ENCODE results near the gene PPP2R2C.

PPP2R2C gene

GRCh38 chr4:6401797-6402196 lies 70.6 kb downstream of the PPP2R2C start:
- no peak for DNase-seq (ENCODE audit: low read depth)

DNA sequence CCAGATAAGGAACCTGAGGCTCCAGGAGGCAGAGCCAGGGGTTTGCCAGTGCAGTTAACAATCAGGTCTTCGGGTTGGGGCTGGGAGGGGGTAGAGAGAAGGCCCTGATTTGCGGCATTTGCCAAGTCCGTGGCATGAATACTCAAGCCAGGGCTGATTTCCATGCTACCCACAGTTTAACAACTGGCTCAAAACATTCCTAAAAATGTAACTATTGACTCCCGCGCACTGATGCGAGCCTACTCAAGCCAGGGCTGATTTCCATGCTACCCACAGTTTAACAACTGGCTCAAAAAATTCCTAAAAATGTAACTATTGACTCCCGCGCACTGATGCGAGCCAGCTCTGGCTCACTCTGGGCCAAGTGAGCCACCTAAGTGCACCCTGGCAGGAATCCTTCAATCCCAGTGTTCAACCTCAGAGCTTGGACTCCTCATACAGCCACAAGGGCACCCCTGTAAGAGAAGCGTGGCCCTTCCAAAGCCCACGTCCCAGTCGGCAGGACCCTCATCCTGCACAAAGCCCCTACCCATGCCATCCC lies 75.6 kb downstream of the PPP2R2C start:
- no peak for DNase-seq (ENCODE audit: low read depth)

DNA sequence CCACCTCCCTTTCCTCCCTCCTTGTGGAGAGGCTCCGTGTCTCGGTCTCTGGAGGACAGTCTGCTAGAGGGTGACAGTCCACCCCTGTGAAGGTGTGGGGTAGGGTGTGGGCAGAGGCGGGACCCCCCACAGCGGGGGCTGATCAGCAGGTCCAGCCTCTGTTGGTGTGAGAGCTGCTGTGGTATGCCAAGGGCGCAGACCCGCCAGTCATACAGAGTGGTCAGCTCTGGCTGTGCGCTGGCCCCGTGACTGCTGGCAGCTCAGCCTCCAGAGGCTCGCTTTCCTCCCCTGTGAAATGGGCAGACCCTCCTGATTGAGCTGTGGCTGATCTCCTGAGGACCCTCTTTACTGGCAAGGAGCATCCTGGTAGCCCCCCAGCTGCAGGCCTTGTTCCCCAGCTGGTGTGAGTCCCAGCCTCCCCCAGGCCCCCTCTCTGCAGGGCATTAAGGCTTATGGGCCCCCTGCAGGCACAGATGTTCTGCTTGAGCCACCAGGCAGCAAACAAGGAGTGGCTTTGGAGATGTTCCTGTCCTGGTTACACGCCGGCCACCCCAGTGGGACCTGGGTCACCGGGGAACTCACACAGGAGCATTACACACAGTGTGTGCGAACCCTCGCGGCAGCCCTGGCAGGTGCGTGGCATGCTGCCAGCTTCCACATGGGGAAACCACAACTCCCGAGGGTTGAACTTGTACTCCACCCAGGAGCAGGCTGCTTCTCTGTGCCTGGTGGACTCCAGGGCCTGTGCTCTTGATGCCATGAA lies 76.8 kb downstream of the PPP2R2C start:
- no peak for DNase-seq (ENCODE audit: low read depth)

- no peak for DNase-seq (ENCODE audit: low read depth)
These were observed 77.7 kb downstream of the PPP2R2C start for GRCh38 chr4:6394671-6395081.

- no peak for DNase-seq (ENCODE audit: low read depth)
These were observed 78.6 kb downstream of the PPP2R2C start for GRCh38 chr4:6393544-6394475.

DNA sequence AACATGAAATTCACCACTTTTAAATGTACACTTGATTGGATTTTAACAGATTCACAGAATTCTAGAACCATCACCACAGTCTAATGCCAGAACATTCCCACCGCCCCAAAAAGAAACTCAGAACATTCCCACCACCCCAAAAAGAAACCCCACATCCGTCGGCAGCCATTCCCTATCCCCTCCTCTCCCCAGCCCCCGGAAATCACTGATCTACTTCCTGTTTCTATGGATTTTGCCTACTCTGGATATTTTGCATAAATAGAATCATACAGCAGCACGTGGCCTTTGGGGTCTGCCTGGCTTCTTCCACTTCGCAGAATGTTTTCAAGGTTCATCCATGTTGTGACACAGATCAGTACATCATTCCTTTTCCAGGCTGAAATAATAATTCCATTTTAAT lies 79.3 kb downstream of the PPP2R2C start:
- DNase-seq (ENCODE audit: low read depth): no peak

DNA sequence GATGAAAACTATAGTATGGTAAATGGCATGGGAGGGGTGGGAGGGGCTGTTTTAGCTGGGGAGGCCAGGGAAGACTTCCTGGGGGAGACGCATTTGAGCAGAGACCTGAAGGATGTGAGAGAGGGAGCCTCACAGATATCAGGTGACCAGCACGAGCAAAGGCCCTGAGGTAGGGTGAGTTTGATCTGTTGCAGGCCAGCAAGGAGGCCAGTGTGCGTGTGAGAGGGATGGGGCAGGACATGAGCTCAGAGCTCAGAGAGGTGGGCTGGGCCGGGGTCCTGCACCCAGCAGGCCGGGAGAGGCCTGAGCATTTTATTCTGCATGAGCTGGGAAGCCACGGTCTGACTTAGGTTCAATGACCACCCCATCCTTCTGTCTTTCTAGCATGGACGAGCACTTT lies 80.0 kb downstream of the PPP2R2C start:
- no peak for DNase-seq (ENCODE audit: low read depth)

GRCh38 chr4:6391852-6392188 lies 80.6 kb downstream of the PPP2R2C start:
- no peak for DNase-seq (ENCODE audit: low read depth)

GRCh38 chr4:6391186-6391851 lies 81.1 kb downstream of the PPP2R2C start:
- DNase-seq (ENCODE audit: low read depth): no peak

- no peak for DNase-seq (ENCODE audit: low read depth)
These were observed 82.1 kb downstream of the PPP2R2C start for GRCh38 chr4:6390356-6390755.

- DNase-seq (ENCODE audit: low read depth): no peak
These were observed 83.1 kb downstream of the PPP2R2C start for GRCh38 chr4:6389142-6389825.

DNA sequence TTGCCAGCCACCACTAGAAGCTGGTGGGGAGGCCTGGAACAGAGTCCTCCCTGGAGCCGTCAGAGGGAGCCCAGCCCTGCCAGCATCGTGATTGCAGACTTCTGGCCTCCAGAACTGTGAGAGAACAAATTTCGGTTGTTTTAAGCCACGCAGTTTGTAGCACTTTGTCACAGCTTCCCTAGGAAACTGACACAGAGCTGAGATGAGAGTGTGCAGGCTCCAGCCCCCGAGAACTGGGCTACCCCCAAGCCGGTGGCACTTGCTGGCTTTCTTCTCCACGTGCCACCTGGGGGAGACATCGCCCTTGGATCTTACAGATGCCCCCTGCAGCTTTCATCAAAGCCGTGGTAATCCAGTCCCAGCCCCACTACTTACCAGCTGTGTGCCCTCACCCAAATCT lies 83.7 kb downstream of the PPP2R2C start:
- DNase-seq (ENCODE audit: low read depth): no peak

GRCh38 chr4:6387946-6388345 lies 84.5 kb downstream of the PPP2R2C start:
- no peak for DNase-seq (ENCODE audit: low read depth)

- DNase-seq (ENCODE audit: low read depth): no peak
These were observed 86.3 kb downstream of the PPP2R2C start for GRCh38 chr4:6386091-6386490.

DNA sequence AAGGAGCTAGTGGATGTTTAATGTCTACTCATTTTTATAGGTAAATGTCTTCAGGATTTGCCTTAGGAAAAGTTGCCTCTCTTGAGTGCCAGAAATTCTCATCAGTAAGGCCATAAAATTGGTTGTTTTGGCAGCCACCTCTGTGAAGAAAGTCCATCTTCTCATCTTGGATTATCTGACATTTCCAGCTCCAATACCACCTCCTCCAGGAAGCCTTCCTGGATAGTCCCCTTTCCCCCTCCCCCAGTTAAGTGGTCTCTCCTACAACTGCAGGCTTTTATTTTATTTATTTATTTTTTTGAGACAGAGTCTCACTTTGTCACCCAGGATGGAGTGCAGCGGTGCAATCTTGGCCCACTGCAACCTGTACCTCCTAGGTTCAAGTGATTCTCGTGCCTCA lies 87.1 kb downstream of the PPP2R2C start:
- no peak for DNase-seq (ENCODE audit: low read depth)

DNA sequence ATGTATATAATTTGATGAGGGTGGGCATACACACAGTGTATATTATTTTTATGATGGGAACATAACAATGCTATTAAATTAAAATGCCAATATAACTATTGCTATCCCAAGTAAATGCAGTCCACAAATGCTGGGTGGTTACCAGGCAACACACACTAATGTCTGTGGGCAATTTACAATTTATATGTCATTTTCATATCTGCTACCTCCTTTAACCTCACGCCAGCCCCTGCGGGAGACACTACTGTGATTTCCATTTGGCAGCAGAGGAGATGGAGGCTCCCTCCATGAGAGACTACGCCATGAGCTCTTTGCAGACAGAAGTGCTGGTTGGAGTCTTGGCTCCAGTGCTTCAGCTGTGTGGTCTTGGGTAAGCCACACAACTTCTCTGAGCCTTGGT lies 87.9 kb downstream of the PPP2R2C start:
- DNase-seq (ENCODE audit: low read depth): no peak

DNA sequence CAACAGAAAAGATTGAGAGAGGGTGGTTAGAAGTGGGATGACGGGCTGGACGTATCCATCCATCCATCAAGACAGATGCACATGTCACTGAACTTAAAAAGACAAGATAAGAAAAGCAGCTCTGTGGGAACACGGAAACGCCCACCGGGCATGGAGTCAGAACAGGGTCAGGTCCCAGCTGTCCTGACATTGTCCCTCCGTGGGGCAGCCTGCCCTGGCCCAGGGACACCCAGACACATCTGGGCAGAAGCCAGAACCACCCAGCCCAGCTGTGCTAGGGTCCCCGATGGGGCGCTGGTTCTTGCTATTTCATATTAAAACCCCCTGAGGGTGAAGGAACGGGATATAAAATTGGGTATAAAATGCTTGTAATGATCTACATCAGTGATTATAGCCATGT lies 88.5 kb downstream of the PPP2R2C start:
- no peak for DNase-seq (ENCODE audit: low read depth)

GRCh38 chr4:6383009-6383404 lies 89.4 kb downstream of the PPP2R2C start:
- DNase-seq (ENCODE audit: low read depth): no peak

DNA sequence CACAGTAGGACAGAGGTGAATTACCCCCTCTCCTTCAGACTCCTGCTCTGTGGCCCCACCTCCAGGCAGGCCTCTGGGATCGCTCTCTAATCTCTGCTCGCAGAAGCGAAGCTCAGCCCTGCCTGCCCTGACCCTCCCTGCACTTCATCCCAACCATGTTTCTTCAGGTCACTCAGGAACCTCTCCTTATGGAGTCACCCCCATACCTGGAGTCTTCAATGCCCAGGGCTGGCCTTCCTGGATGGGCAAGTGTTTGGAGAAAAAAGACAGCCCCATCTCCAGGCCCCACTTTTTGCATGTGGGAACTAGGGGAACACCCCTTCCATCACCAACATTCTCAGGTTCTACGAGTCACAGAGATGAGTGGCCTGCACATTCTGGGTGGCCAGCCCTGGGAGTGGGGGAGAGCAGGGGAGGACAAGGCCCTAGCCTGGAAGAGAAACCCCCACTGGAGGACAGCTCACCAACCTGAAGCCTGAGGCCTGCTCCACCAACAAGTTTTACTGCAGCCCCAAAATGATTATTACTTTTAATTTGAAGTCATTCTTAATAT lies 90.8 kb downstream of the PPP2R2C start:
- no peak for DNase-seq (ENCODE audit: low read depth)

- no peak for DNase-seq (ENCODE audit: low read depth)
These were observed 91.5 kb downstream of the PPP2R2C start for GRCh38 chr4:6380746-6381410.
